ENCODE measurements around the gene MORN1.

MORN1 gene

GRCh38 chr1:2316451-2316961 lies 74.8 kb downstream of the MORN1 start:
- DNase-seq = peak; percentile 54

GRCh38 chr1:2315674-2316450 lies 75.5 kb downstream of the MORN1 start:
- DNase-seq = no peak

- DNase-seq = peak; percentile 67
Observed at GRCh38 chr1:2314803-2315673, 76.3 kb downstream of the MORN1 start.

- DNase-seq = peak; percentile 46
Observed at GRCh38 chr1:2314273-2314802, 77.0 kb downstream of the MORN1 start.

- DNase-seq = no peak
Observed at GRCh38 chr1:2313651-2314261, 77.6 kb downstream of the MORN1 start.

GRCh38 chr1:2312515-2313301 lies 78.6 kb downstream of the MORN1 start:
- DNase-seq = no peak

- no peak for DNase-seq
Observed at GRCh38 chr1:2312160-2312514, 79.2 kb downstream of the MORN1 start.

GRCh38 chr1:2311184-2312032 lies 79.9 kb downstream of the MORN1 start:
- DNase-seq = no peak

- DNase-seq = no peak
Observed at GRCh38 chr1:2310332-2311183, 80.8 kb downstream of the MORN1 start.

GRCh38 chr1:2308844-2309243 lies 82.5 kb downstream of the MORN1 start:
- no peak for DNase-seq

GRCh38 chr1:2307972-2308371 lies 83.4 kb downstream of the MORN1 start:
- no peak for DNase-seq

GRCh38 chr1:2307064-2307605 lies 84.2 kb downstream of the MORN1 start:
- no peak for DNase-seq

- no peak for DNase-seq
Observed at GRCh38 chr1:2306151-2306978, 85.0 kb downstream of the MORN1 start.

- no peak for DNase-seq
Observed at GRCh38 chr1:2304921-2305681, 86.3 kb downstream of the MORN1 start.

GRCh38 chr1:2304282-2304681 lies 87.1 kb downstream of the MORN1 start:
- no peak for DNase-seq

GRCh38 chr1:2303781-2304180 lies 87.6 kb downstream of the MORN1 start:
- DNase-seq = no peak

- DNase-seq = no peak
Observed at GRCh38 chr1:2303016-2303775, 88.2 kb downstream of the MORN1 start.
